B cell (primary cell): Measurements from ENCODE around the gene CRELD2. TPM values are rescaled to one million over a fixed set of nuclear protein-coding genes. Genes with fewer than 3 reads are reported as not detected.

Experiments
- ATAC-seq: fragments of 200-7000 bp; cut with Tn5 transposase; one replicate; pipeline ENCODE4 v1.10.0; 2021; ENCODE audit warnings: low read depth, mild to moderate bottlenecking, moderate number of reproducible peaks, moderate library complexity
- CTCF ChIA-PET: fragments of 350-600 bp; sonication (Branson Sonifier 250); formaldehyde crosslinking; loops from one replicate; lab custom pipeline; 2021; ENCODE audit warnings: antibody characterized with exemption, inconsistent platforms; lab: Charles Lee
- POLR2A ChIA-PET: fragments of 350-600 bp; sonication (Branson Sonifier 250); formaldehyde crosslinking; loops from one replicate; lab custom pipeline; 2021; ENCODE audit warnings: antibody characterized with exemption; lab: Charles Lee
- DNase-seq: peaks from one replicate; pipeline ENCODE4 v3.0.0; 2013
- H2AFZ ChIP-seq: 2 replicates; pipeline ENCODE4 v1.6.1; 2012; ENCODE audit warnings: mild to moderate bottlenecking, low read depth, low read length; ENCODE audit not compliant: insufficient read depth, poor library complexity, severe bottlenecking
- H3K27ac ChIP-seq, 2 donors: 1 replicate in 1 of 2; 2 replicates in 1 of 2; pipeline ENCODE4 v1.5.1; 2012 to 2013; ENCODE audit warnings: low read length in 2 of 2, mild to moderate bottlenecking in 2 of 2, moderate library complexity in 1 of 2
- H3K27me3 ChIP-seq, 4 experiments: fragments of 200-600 bp in 1 of 4; sonication (generic) in 1 of 4; replicated peaks in 1 of 4; 1 replicate in 2 of 4; 2 replicates in 2 of 4; pipeline versions ENCODE4 v1.6.1 to v1.7.0; 2013 to 2016; ENCODE audit warnings: low read length in 3 of 4, mild to moderate bottlenecking in 2 of 4, mixed read lengths in 1 of 4, moderate library complexity in 1 of 4; ENCODE audit not compliant: insufficient read depth in 4 of 4, control insufficient read depth in 3 of 4; ENCODE audit errors: control extremely low read depth in 1 of 4
- H3K36me3 ChIP-seq, 2 experiments: replicated peaks in 1 of 2; 1 replicate in 1 of 2; 2 replicates in 1 of 2; pipeline versions ENCODE4 v1.6.1 to v1.7.1; 2013; ENCODE audit warnings: low read length in 1 of 2; ENCODE audit not compliant: insufficient read depth in 2 of 2, control insufficient read depth in 1 of 2; ENCODE audit errors: control extremely low read depth in 1 of 2, extremely low read depth in 1 of 2
- H3K4me1 ChIP-seq, 2 donors: fragments of 200-600 bp in 1 of 2; sonication (generic) in 1 of 2; 1 replicate in 1 of 2; 2 replicates in 1 of 2; pipeline versions ENCODE4 v1.5.1 to v1.6.1; 2013 to 2017; ENCODE audit warnings: low read length in 2 of 2; ENCODE audit not compliant: control insufficient read depth in 2 of 2, insufficient read depth in 2 of 2
- H3K4me2 ChIP-seq: replicated peaks from 2 replicates; pipeline ENCODE3; 2012; ENCODE audit warnings: mild to moderate bottlenecking, low read depth, low read length; ENCODE audit not compliant: poor library complexity, severe bottlenecking
- H3K4me3 ChIP-seq, 5 experiments: fragments of 200-600 bp in 1 of 5; sonication (generic) in 1 of 5; 1 replicate in 3 of 5; 2 replicates in 2 of 5; pipeline versions ENCODE4 v1.5.1 to v1.7.0; 2011 to 2016; ENCODE audit warnings: low read length in 4 of 5, mild to moderate bottlenecking in 4 of 5, low read depth in 2 of 5, control low read depth in 1 of 5, moderate library complexity in 1 of 5; ENCODE audit not compliant: insufficient read depth in 1 of 5; ENCODE audit errors: control extremely low read depth in 1 of 5, extremely low read depth in 1 of 5
- H3K79me2 ChIP-seq: fragments of 200-600 bp; sonication (generic); one replicate; pipeline ENCODE4 v1.6.0; 2016; ENCODE audit warnings: low read length; ENCODE audit not compliant: control insufficient read depth, insufficient read depth
- H3K9ac ChIP-seq: fragments of 200-600 bp; sonication (generic); 2 replicates; pipeline ENCODE4 v1.6.1; 2017; ENCODE audit warnings: mild to moderate bottlenecking, low read length, moderate library complexity
- H3K9me3 ChIP-seq, 3 donors: one replicate each; pipeline versions ENCODE4 v1.6.1 to v1.7.1; 2013; ENCODE audit warnings: low read length in 2 of 3; ENCODE audit not compliant: control insufficient read depth in 2 of 3, insufficient read depth in 1 of 3; ENCODE audit errors: control extremely low read depth in 1 of 3
- H4K20me1 ChIP-seq: 2 replicates; pipeline ENCODE4 v1.6.0; 2012; ENCODE audit warnings: mild to moderate bottlenecking, low read length; ENCODE audit not compliant: insufficient read depth, control insufficient read depth, poor library complexity, severe bottlenecking
- H3K27ac Mint-ChIP-seq: one replicate; pipeline ENCODE4 v1.8.0; 2021; ENCODE audit warnings: mixed read lengths
- H3K27me3 Mint-ChIP-seq: one replicate; pipeline ENCODE4 v1.8.0; 2021; ENCODE audit warnings: mixed read lengths
- H3K4me1 Mint-ChIP-seq: one replicate; pipeline ENCODE4 v1.8.0; 2021; ENCODE audit warnings: mixed read lengths
- H3K4me3 Mint-ChIP-seq: one replicate; pipeline ENCODE4 v1.8.0; 2021; ENCODE audit warnings: mixed read lengths
- H3K9me3 Mint-ChIP-seq: one replicate; pipeline ENCODE4 v1.8.0; 2022; ENCODE audit warnings: mixed read lengths; ENCODE audit not compliant: insufficient read depth
- CTCF ChIP-seq: fragments of 200-600 bp; IDR thresholded peaks from one replicate; pipeline ENCODE4 v1.8.0; 2022; ENCODE audit warnings: antibody characterized with exemption, mild to moderate bottlenecking
- EZH2 ChIP-seq: IDR thresholded peaks from 2 replicates; pipeline ENCODE4 v1.6.1; 2012; ENCODE audit warnings: borderline replicate concordance, low read depth, mild to moderate bottlenecking, moderate library complexity, low read length; ENCODE audit not compliant: insufficient read depth, poor library complexity, severe bottlenecking
- WGBS: methylation state at CpG from one replicate; pipeline ENCODE4 v1.1.5; 2013; ENCODE audit warnings: missing lambda C conversion rate; ENCODE audit not compliant: insufficient coverage; 5-methylcytosine and 5-hydroxymethylcytosine counted together
- intact Hi-C: fragments of 100-400 bp; cut with micrococcal nuclease; formaldehyde crosslinking; loops from one replicate; pipeline ENCODE4 v1.10.0; 2022
- polyA plus RNA-seq: library from polyadenylated mRNA; depleted of rRNA; stranded (reverse); fragments of >200 nt; gene quantifications from 2 replicates; pipeline ENCODE4 v1.2.3, GENCODE V29; 2012
- total RNA-seq, 2 donors: library from RNA; stranded (reverse); fragments of 120-200 nt in 1 of 2; gene quantifications; 1 replicate in 1 of 2; 2 replicates in 1 of 2; pipeline versions ENCODE4 v1.2.3 to v1.2.4, GENCODE V29; 2013 to 2022

CRELD2 gene
- total and polyA plus RNA-seq, 2 donors (not counting 1 experiment from before 2014, with no cell fraction given): 35.9 to 41.9 TPM

- no peak overlapping the region for H3K4me3 ChIP-seq
- WGBS: 76% methylated on average over 18 of the region's 18 CpGs
- H3K4me2 ChIP-seq: peak overlapping the region; percentile 54
- TF ChIP-seq EZH2 (no peak), CTCF (no peak)
- no peak overlapping the region for H3K9ac ChIP-seq
- Mint-ChIP-seq H3K9me3 (no peaks in the 10 kb centered on the region), H3K27me3 (no peaks in the 10 kb centered on the region), H3K4me3 (peak overlapping the region; percentile 73), H3K27ac (peak overlapping the region; percentile 82), H3K4me1 (peaks cover 60% of the 10 kb centered on the region)
- intact Hi-C loops: no loop called here
- H4K20me1 ChIP-seq: peaks cover 61% of the 10 kb centered on the region
- ChIA-PET CTCF (interaction anchor here (1.0 to 4.4 kb wide), 6 partner anchors 16 to 62 kb away, joined by 3 to 37 read pairs (median 10); no protein-coding TSS in a partner anchor), POLR2A (interaction anchor here (1.6 to 3.4 kb wide), 4 partner anchors 9 to 37 kb away, joined by 6 to 25 read pairs (median 14); no protein-coding TSS in a partner anchor)
- H3K79me2 ChIP-seq: peaks cover 11% of the 10 kb centered on the region
- H3K9me3 ChIP-seq: no peaks in the 10 kb centered on the region
- H3K36me3 ChIP-seq: peaks cover 0 to 22% of the 10 kb centered on the region in 2 experiments
- H2AFZ ChIP-seq: no peak overlapping the region
- ATAC-seq (no peak), DNase-seq (no peak)
- H3K4me1 ChIP-seq: peaks cover 52 to 63% of the 10 kb centered on the region in 2 donors
- no peak overlapping the region for H3K27ac ChIP-seq
- H3K27me3 ChIP-seq: no peaks in the 10 kb centered on the region
Observed at GRCh38 chr22:49967706-49968208, 49.3 kb downstream of the CRELD2 start.

- Mint-ChIP-seq H3K27ac (no peak overlapping the region), H3K27me3 (no peaks in the 10 kb centered on the region), H3K4me1 (peaks cover 56% of the 10 kb centered on the region), H3K4me3 (no peak overlapping the region), H3K9me3 (no peaks in the 10 kb centered on the region)
- H2AFZ ChIP-seq: no peak overlapping the region
- CTCF ChIA-PET: interaction anchor here (2.6 to 4.4 kb wide), 3 partner anchors 25 to 62 kb away, joined by 14 to 37 read pairs (median 16); no protein-coding TSS in a partner anchor
- ATAC-seq (no peak), DNase-seq (peak; percentile 47)
- H3K4me1 ChIP-seq: peaks cover 46 to 61% of the 10 kb centered on the region in 2 donors
- intact Hi-C loops: no loop called here
- peaks cover 8% of the 10 kb centered on the region for H3K79me2 ChIP-seq
- WGBS: 95% methylated on average over 9 of the region's 11 CpGs
- peaks cover 0 to 16% of the 10 kb centered on the region in 2 experiments for H3K36me3 ChIP-seq
- POLR2A ChIA-PET: interaction anchor here (0.7 to 3.4 kb wide), 3 partner anchors 32 to 35 kb away, joined by 3 to 16 read pairs (median 12); no protein-coding TSS in a partner anchor
- TF ChIP-seq EZH2 (no peak), CTCF (no peak)
- H3K27ac ChIP-seq: no peak overlapping the region
- H4K20me1 ChIP-seq: peaks cover 55% of the 10 kb centered on the region
- no peak overlapping the region for H3K4me2 ChIP-seq
- H3K9me3 ChIP-seq: no peaks in the 10 kb centered on the region
- H3K9ac ChIP-seq: no peak overlapping the region
- H3K27me3 ChIP-seq: no peaks in the 10 kb centered on the region
- H3K4me3 ChIP-seq: no peak overlapping the region
Observed at GRCh38 chr22:49968313-49968830, 49.9 kb downstream of the CRELD2 start.
